Vagina (tissue), 2 donors: ENCODE results near the gene ZNF536. TPM values are rescaled to one million over a fixed set of nuclear protein-coding genes. Genes with fewer than 3 reads are reported as not detected.

ENCODE experiments used
- DNase-seq, 2 donors: peaks; one replicate each; pipeline ENCODE4 v3.0.0-alpha.2; 2017; ENCODE audit errors: extremely low spot score in 2 of 2
- H3K27ac ChIP-seq: fragments of 200-600 bp; sonication (generic); one replicate; pipeline ENCODE4 v1.5.1; 2019
- H3K27me3 ChIP-seq: fragments of 200-600 bp; sonication (generic); one replicate; pipeline ENCODE4 v1.5.1; 2019
- H3K36me3 ChIP-seq, 2 donors: fragments of 200-600 bp; sonication (generic); one replicate each; pipeline ENCODE4 v1.5.1; 2017 to 2019
- H3K4me1 ChIP-seq: fragments of 200-600 bp; sonication (generic); one replicate; pipeline ENCODE4 v1.5.1; 2019
- H3K4me3 ChIP-seq, 2 donors: fragments of 200-600 bp; sonication (generic); 1 replicate in 1 of 2; 2 replicates in 1 of 2; pipeline ENCODE4 v1.5.1; 2016 to 2019
- H3K9me3 ChIP-seq: fragments of 200-600 bp; sonication (generic); one replicate; pipeline ENCODE4 v1.5.1; 2019
- CTCF ChIP-seq, 3 experiments: fragments of 450-650 bp in 2 of 3; fragments of 200-600 bp in 1 of 3; sonication (generic) in 1 of 3; IDR thresholded peaks; one replicate each; pipeline ENCODE4 v1.5.1; 2017 to 2019; ENCODE audit warnings: antibody characterized with exemption in 3 of 3, mild to moderate bottlenecking in 2 of 3, moderate library complexity in 2 of 3
- POLR2A ChIP-seq, 2 donors: fragments of 450-650 bp; IDR thresholded peaks; one replicate each; pipeline ENCODE4 v1.6.1; 2017; ENCODE audit warnings: antibody characterized with exemption in 2 of 2, mild to moderate bottlenecking in 2 of 2, moderate library complexity in 2 of 2
- POLR2AphosphoS5 ChIP-seq, 2 donors: sonication (generic); formaldehyde crosslinking; IDR thresholded peaks; one replicate each; pipeline ENCODE4 v1.9.0; 2017; ENCODE audit warnings: antibody characterized with exemption in 2 of 2, mild to moderate bottlenecking in 2 of 2, low read depth in 1 of 2; ENCODE audit not compliant: insufficient read depth in 1 of 2
- intact Hi-C: fragments of 100-400 bp; cut with DNase I; formaldehyde crosslinking; loops from one replicate; pipeline ENCODE4 v1.15.1; 2023
- total RNA-seq: library from RNA; depleted of rRNA; stranded (reverse); fragments of >200 nt; gene quantifications from one replicate; pipeline ENCODE4 v1.2.3, GENCODE V29; 2016

ZNF536 gene
- total RNA-seq, 1 donor from 2014 or later: 2.5 TPM

GRCh38 chr19:30374865-30375552 is 2.8 kb downstream of the ZNF536 start:
- H3K4me1 ChIP-seq: no peaks in the 10 kb centered on the region
- intact Hi-C loops: no loop called here
- H3K27ac ChIP-seq: no peak overlapping the region
- no peak overlapping the region for H3K4me3 ChIP-seq
- no peaks in the 10 kb centered on the region for H3K27me3 ChIP-seq
- H3K9me3 ChIP-seq: no peaks in the 10 kb centered on the region
- DNase-seq: no peak
- TF ChIP-seq POLR2AphosphoS5 (IDR thresholded peaks at IDR 0.05; ENCODE audit: insufficient read depth in 1 of 2, low read depth in 1 of 2) (no peak), POLR2A (IDR thresholded peaks at IDR 0.05) (no peak), CTCF (IDR thresholded peaks at IDR 0.05) (no peak)
- H3K36me3 ChIP-seq: no peaks in the 10 kb centered on the region

- intact Hi-C loops: no loop called here
- TF ChIP-seq POLR2A (IDR thresholded peaks at IDR 0.05) (no peak), POLR2AphosphoS5 (IDR thresholded peaks at IDR 0.05; ENCODE audit: insufficient read depth in 1 of 2, low read depth in 1 of 2) (no peak), CTCF (IDR thresholded peaks at IDR 0.05) (no peak)
- Histone ChIP-seq H3K4me3 (no peak overlapping the region), H3K4me1 (no peaks in the 10 kb centered on the region), H3K36me3 (no peaks in the 10 kb centered on the region), H3K27me3 (no peaks in the 10 kb centered on the region), H3K9me3 (no peaks in the 10 kb centered on the region), H3K27ac (no peak overlapping the region)
- no peak for DNase-seq
Observed at GRCh38 chr19:30375553-30376031, 3.4 kb downstream of the ZNF536 start.

DNA sequence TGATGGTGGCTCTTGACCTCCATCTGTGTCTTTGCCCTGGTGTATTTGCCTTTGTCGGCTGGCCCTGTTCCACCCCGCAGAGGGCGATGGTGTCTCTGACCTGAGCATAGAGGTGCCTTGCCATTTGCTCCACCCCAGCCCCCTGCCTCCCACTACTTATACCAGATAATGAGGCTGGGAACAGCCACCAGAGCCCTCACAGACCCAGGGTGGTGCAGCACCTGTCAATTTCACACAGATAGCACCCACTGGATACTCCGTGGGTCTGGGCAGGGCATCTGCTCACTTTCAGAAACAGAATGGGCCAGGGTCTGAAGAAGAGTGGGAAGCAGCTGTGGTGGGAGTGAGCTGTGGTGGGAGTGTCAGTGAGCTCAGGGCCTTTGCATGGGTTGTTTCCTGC is 4.1 kb downstream of the ZNF536 start:
- no peak for DNase-seq
- Histone ChIP-seq H3K4me1 (no peaks in the 10 kb centered on the region), H3K36me3 (no peaks in the 10 kb centered on the region), H3K9me3 (no peaks in the 10 kb centered on the region), H3K27me3 (no peaks in the 10 kb centered on the region), H3K27ac (no peak overlapping the region), H3K4me3 (no peak overlapping the region)
- TF ChIP-seq POLR2AphosphoS5 (IDR thresholded peaks at IDR 0.05; ENCODE audit: insufficient read depth in 1 of 2, low read depth in 1 of 2): no peak
- no peak for TF ChIP-seq CTCF (IDR thresholded peaks at IDR 0.05)
- TF ChIP-seq POLR2A (IDR thresholded peaks at IDR 0.05): no peak
- intact Hi-C loops: no loop called here

DNA sequence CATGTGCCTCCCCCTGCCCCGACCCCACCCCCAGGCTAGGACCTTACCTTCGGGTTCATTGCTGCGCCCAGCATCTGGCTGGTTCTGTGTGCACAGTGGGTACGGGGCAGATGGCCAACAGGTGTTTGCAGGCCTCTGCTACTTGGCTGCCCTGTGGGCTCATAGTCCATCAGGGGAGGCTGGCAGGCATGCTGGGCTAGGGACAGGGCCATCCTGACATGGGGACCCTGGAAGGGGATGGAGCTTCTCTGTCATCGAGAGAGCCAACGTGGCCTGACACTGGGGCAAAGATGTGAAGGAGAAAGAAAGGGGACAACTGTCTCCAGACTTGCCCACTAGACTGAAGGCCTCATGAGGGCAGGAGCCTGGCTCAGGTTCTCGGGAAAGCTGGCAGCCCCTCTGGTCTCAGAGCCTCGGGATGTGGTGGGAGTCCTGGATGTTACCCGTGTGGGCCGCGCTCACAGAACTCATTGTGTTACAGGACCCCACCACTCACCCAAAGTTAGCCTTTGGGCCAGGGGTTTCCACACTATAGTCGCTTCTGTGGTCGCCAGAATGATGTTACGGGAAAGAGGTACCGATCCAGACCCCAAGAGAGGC is 4.7 kb downstream of the ZNF536 start:
- no peak for DNase-seq
- no peak overlapping the region for H3K27ac ChIP-seq
- intact Hi-C loops: no loop called here
- H3K27me3 ChIP-seq: no peaks in the 10 kb centered on the region
- TF ChIP-seq POLR2AphosphoS5 (IDR thresholded peaks at IDR 0.05; ENCODE audit: insufficient read depth in 1 of 2, low read depth in 1 of 2) (no peak), CTCF (IDR thresholded peaks at IDR 0.05) (no peak), POLR2A (IDR thresholded peaks at IDR 0.05) (no peak)
- H3K36me3 ChIP-seq: no peaks in the 10 kb centered on the region
- no peaks in the 10 kb centered on the region for H3K9me3 ChIP-seq
- H3K4me3 ChIP-seq: no peak overlapping the region
- H3K4me1 ChIP-seq: no peaks in the 10 kb centered on the region

GRCh38 chr19:30378701-30379100 is 6.5 kb downstream of the ZNF536 start:
- Histone ChIP-seq H3K27me3 (no peaks in the 10 kb centered on the region), H3K27ac (no peak overlapping the region), H3K36me3 (no peaks in the 10 kb centered on the region), H3K4me1 (no peaks in the 10 kb centered on the region), H3K9me3 (no peaks in the 10 kb centered on the region), H3K4me3 (no peak overlapping the region)
- TF ChIP-seq POLR2A (IDR thresholded peaks at IDR 0.05) (no peak), CTCF (IDR thresholded peaks at IDR 0.05) (no peak), POLR2AphosphoS5 (IDR thresholded peaks at IDR 0.05; ENCODE audit: insufficient read depth in 1 of 2, low read depth in 1 of 2) (no peak)
- DNase-seq: no peak
- intact Hi-C loops: no loop called here
